Epithelial cell of umbilical artery (primary cell): ENCODE data around the gene CREB3L4. TPM values are rescaled to one million over a fixed set of nuclear protein-coding genes. Genes with fewer than 3 reads are reported as not detected.

Experiments used
- total RNA-seq: library from RNA; depleted of rRNA; stranded (reverse); fragments of >200 nt; gene quantifications from 2 replicates; pipeline ENCODE4 v1.2.3, GENCODE V29; 2014

Gene CREB3L4, protein sequence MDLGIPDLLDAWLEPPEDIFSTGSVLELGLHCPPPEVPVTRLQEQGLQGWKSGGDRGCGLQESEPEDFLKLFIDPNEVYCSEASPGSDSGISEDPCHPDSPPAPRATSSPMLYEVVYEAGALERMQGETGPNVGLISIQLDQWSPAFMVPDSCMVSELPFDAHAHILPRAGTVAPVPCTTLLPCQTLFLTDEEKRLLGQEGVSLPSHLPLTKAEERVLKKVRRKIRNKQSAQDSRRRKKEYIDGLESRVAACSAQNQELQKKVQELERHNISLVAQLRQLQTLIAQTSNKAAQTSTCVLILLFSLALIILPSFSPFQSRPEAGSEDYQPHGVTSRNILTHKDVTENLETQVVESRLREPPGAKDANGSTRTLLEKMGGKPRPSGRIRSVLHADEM
- total RNA-seq, result 6.1 and 6.8 TPM in 2 replicates

DNA sequence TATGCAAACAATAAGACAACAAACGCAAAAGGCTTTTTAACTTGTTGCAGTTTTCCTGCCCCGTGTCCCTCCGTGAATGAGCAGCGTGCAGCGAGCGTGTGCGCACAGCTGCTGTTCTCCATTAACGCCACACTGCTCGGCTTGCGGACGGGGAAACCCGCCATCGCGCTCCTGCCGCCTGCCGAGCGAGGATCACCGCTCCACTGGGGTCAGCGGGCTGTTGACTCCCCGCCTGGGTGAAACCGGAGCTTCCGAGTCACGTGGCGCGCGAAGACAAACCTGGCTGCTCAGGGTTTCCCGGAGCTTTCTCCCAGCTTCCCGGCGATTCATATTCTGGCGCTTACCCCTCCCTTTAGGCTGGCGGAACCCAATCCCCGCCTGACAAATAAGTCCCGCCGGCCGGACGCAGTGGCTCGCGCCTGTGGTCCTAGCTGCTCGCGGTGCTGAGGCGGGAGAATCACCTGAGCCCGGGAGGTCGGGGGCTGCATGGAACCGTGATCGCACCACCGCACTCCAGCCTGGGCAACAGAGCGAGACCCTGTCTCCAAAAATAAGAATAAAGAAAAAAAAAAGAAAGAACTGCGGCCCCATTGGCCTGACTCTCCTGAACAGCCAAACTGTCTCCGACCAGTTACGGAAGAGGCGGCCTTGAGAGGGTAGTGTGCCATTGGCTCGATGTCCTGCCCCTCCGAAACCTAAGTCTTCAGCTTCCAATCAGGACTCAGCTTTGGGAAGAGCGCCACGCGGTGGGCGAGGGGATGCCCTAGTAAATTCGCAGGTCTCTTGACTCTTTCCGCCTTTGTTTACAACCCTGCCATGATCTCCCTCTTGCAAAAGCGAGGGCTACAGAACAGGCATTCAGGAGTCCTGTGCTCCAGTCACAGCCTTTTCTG lies at the start of gene CREB3L4:
Gene CREB3L4 (plus strand): TSS at position 796 of the 893 bp plus-strand sequence. CDS start 624 bp downstream, outside the sequence.

DNA sequence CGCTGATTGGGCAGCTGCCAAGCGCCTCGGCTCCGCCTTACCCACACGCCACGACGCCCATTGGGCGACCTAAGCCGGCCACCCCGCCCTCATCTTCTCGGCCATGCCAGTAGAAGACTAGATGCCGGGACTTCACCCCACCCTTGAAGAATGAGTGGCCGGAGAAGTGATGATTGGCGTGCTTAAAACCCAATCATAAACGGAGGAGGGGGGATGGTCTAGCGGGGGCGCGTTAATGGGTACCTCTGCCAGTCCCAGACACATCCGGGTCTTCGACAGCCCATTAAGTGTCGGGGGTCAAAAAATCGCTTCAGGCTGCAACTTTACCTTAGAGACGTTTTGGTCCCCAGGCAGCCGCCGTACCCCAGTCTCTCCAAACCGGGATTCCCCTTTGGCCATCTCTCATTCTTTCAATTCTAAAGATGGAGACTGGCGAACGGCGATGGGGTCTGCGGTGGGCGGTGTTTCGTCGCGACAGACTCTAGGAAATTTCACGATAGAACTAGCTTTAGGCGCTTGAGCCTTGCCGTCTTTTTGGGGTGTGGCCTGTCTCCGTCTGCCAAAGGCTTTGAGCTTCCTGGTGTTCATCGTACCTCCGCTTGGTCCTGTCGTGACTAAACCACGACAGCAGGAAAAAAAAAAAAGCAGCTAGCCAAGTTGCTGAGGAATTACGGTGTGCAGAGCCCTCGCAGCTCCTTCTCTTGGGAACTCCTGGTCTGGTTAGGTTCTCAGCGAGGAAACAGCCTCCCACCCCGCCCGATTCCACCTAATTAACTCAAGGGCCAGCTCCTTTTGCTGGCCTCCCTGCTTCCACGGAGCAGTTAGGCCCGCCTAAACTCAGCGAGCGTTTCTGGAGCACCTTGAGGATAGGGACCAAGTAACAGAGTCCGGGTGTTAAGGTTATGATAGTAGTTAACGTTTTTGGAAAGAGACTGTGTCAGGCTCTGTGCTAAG lies 44.5 kb upstream of the CREB3L4 start, which contains the start of gene GATAD2B:
Gene GATAD2B (minus strand): TSS at position 1 of the 954 bp plus-strand sequence. CDS start 94,625 bp downstream, outside the sequence.

DNA sequence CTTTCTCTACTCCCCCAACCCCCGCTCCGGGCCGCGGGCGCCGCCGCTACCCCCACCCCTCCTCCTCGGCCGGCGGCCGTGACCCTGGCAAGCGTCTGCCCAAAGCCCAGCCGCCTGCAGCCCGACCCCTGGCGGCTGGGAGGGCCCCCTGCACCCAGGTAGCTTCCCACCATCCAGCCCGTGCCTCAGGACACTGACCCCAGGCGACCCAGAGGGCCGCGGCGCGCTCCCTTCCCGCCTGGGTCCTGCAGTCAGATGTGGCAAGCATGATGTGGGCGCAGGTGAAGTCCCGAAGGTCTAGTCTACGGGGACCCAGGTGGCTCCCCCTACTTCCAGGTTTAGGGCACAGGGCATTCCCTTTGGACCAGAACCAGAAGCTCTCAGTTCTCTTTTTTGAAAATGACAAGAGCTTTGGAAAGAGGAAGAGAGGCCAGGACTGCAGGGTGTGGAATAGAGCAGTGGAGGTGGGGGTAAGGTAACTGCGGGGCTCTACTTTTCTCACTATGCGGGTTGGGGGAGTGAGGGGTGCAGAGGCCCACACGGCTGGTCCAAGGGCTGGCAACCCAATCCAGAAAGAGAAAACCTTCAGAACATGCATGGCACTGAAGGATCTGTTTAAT lies 21.0 kb upstream of the CREB3L4 start, which contains the start of gene DENND4B:
Gene DENND4B (minus strand): TSS at position 97 of the 620 bp plus-strand sequence. CDS start 2,344 bp downstream, outside the sequence.

GRCh38 chr1:153958111-153958960 lies 9.4 kb upstream of the CREB3L4 start, which contains the start of gene CRTC2:
TSS of gene CRTC2 (minus strand) at chr1:153958612. CDS start at chr1:153958497, 115 bp downstream.

DNA sequence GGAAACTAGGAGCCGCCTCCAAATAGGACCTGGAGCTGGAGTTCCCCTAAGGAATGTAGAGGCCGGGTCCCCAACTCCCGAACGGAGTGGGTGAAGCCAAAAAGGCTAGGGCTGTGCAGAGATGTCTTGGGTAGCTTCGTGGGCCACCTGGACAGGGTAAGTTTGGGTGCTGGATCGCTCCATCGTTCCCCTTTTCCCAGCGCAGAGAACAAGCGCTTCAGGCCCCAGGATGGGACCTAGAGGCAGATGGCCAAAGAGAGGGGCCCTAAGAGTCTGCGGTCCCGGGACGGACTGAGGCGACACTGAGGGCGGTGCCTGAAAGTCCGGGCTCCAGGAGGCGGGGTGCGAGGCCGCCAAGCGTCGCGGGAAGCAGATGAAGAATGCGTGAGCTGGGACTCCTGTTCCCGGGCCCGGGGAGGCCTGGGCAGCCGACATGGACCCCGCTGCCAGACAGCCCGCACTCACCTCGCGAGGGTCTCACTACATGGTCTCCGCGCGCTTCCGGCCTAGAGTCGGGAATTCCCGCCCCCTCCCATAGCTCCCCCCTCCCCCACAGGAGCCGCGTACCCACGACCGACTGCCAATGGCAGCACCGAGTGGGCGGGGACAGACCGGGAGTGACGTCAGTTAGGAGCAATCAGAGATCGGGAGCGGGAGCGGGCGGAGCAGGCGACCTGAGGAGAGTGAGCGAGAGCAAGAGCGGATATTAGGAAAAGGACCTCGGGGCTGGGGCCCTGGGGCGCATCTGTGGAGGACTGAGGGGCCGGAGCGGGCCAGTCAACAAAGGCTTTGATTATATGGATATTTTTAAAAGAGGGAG lies 4.5 kb upstream of the CREB3L4 start, which contains the start of gene SLC39A1:
Gene SLC39A1 (minus strand): TSS at position 508 of the 820 bp plus-strand sequence. CDS start 822 bp downstream, outside the sequence.

DNA sequence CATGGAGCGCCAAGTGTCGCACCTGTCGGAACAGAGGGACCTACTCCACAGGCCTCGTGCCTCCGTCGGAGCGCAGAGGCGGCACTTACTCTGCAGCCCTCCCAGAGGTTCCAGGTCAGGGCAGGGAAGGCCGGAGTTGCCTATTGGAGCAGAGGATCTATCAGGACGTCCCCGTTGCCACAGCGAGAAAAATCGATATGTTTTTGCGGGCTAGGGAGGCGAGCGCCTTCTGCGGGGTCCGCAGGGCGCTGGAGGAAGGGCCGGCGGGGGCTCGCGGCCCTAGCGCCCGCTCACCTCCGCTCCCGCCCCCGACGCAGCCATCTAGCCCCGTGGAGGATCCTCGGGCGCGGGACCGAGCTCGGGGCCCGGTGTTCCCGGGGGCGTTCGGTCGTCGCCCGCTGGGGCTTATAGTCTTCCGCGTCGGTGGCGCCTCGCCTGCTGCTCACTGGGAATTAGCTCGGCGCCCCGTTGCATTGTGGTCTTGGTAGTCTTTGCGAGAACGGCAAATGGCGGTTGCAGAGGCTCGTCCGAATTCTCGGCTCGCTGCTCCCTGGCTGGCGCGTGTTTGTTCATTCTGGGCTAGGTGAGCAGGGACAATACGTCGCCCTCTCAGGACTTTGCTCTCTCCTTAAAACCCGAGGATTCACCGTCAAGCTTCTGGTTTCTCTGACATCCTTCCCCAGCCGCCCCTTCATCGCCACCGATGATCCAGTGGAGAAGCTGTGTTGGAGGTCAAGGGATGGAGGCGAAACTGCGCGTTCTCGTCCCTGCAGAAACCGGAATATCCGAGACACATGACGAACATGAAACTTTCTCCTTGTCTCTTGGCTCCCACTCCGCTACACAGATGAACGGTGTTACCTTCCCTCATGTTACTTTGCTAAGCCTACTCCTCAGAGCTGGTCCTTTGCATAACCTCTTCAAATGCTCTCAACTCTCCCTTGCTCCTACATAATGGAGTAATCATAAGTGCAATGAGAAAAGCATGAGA lies 9.8 kb downstream of the CREB3L4 start, which contains the start of gene JTB:
Gene JTB (minus strand): TSS at position 425 of the 991 bp plus-strand sequence. CDS start 422 bp downstream, at position 3.

GRCh38 chr1:153985941-153986761 lies 18.4 kb downstream of the CREB3L4 start, which contains the start of gene RAB13:
TSS of gene RAB13 (minus strand) at chr1:153986339. CDS start at chr1:153986236, 103 bp downstream.

DNA sequence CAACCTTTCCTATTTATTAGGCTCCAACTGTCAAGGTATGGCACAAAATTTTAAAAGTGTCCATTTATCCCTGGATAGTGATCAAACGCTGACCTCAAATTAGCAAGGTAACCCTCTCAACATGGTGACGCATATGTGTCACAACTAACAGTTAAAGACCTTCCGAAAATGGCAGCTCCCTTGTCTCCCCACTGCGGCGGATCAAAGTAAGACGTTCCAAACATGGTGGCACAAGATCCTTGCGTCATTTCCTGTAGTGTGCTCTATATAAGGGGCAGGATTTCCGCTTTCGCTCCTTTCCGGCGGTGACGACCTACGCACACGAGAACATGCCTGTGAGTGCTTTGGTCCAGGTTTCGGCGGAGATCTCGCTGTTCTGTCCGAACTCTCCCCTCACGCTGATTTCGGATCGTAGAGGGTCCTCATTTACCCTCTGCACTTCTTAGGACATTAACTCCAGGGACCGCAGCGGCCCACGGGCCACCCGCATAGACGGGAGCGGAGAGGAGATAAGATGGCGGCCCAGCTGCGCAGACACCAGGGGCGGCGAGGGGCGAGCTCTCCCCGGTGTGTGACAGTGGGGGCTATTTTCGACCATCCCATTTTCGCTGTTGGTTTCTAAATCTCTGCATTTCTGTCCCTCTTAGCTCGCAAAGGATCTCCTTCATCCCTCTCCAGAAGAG lies 22.9 kb downstream of the CREB3L4 start, which contains the start of gene RPS27:
Gene RPS27 (plus strand): TSS at position 295 of the 683 bp plus-strand sequence. CDS start 35 bp downstream, at position 330.

Other genes starting within 250 kb of the CREB3L4 start
- gene INTS3, start 239.9 kb upstream of the CREB3L4 start, total RNA-seq, result 21.4 and 26.3 TPM in 2 replicates
- gene SLC27A3, start 192.5 kb upstream of the CREB3L4 start, total RNA-seq, result 13.8 and 19.8 TPM in 2 replicates
- 2.3 and 3.2 TPM in 2 replicates for gene GATAD2B, start 44.9 kb upstream of the CREB3L4 start, total RNA-seq
- gene DENND4B, start 21.2 kb upstream of the CREB3L4 start, total RNA-seq, result 12.0 and 13.1 TPM in 2 replicates
- 1.8 and 2.3 TPM in 2 replicates for gene CRTC2, start 9.3 kb upstream of the CREB3L4 start, total RNA-seq
- 101 and 104 TPM in 2 replicates for gene SLC39A1, start 4.4 kb upstream of the CREB3L4 start, total RNA-seq
- 126 and 138 TPM in 2 replicates for gene JTB, start 9.8 kb downstream of the CREB3L4 start, total RNA-seq
- gene RAB13, start 18.4 kb downstream of the CREB3L4 start, total RNA-seq, result 37.4 and 44.2 TPM in 2 replicates
- 390 and 805 TPM in 2 replicates for gene RPS27, start 22.9 kb downstream of the CREB3L4 start, total RNA-seq
- under 0.01 TPM in 1 of 2 replicates, not detected in the other for gene NUP210L, start 187.2 kb downstream of the CREB3L4 start, total RNA-seq
- 794 and 906 TPM in 2 replicates for gene TPM3, start 224.2 kb downstream of the CREB3L4 start, total RNA-seq
- gene CFAP141, start 238.4 kb downstream of the CREB3L4 start, total RNA-seq, result not detected in 2 replicates